Naive thymus-derived CD8-positive, alpha-beta T cell (primary cell): ENCODE results near the gene FAHD1. TPM values are rescaled to one million over a fixed set of nuclear protein-coding genes. Genes with fewer than 3 reads are reported as not detected.
A peak's percentile ranks its signal among the peaks of the same experiment; 100 is the strongest.

Experiments
- ATAC-seq, 2 donors: fragments of 150-1000 bp; cut with Tn5 transposase in 1 of 2; sonication (Bioruptor Pico), chemical (Tn5 transposase) in 1 of 2; 1 replicate in 1 of 2; 2 replicates in 1 of 2; pipeline ENCODE4 v1.10.0; 2021; ENCODE audit warnings: mild to moderate bottlenecking in 2 of 2, moderate library complexity in 2 of 2
- POLR2A ChIA-PET: fragments of 350-600 bp; sonication (Branson Sonifier 250); formaldehyde crosslinking; loops from one replicate; lab custom pipeline; 2021; ENCODE audit warnings: antibody characterized with exemption; lab: Charles Lee
- DNase-seq, 10 donors: peaks; one replicate each; pipeline versions ENCODE4 v3.0.0 to v3.0.0-alpha.2; 2020 to 2022
- H3K27ac Mint-ChIP-seq, 10 donors: one replicate each; pipeline ENCODE4 v1.8.0; 2020 to 2022; ENCODE audit warnings: mild to moderate bottlenecking in 10 of 10, mixed read lengths in 10 of 10, moderate library complexity in 4 of 10, inconsistent platforms in 1 of 10
- H3K27me3 Mint-ChIP-seq, 5 donors: one replicate each; pipeline ENCODE4 v1.8.0; 2021 to 2022; ENCODE audit warnings: mixed read lengths in 5 of 5
- H3K36me3 Mint-ChIP-seq, 3 donors: one replicate each; pipeline ENCODE4 v1.8.0; 2020 to 2022; ENCODE audit warnings: mixed read lengths in 3 of 3, mild to moderate bottlenecking in 2 of 3, inconsistent platforms in 1 of 3
- H3K4me1 Mint-ChIP-seq, 4 donors: one replicate each; pipeline ENCODE4 v1.8.0; 2021 to 2022; ENCODE audit warnings: mixed read lengths in 4 of 4
- H3K4me3 Mint-ChIP-seq, 10 donors: one replicate each; pipeline ENCODE4 v1.8.0; 2020 to 2022; ENCODE audit warnings: mild to moderate bottlenecking in 10 of 10, mixed read lengths in 10 of 10, moderate library complexity in 6 of 10, inconsistent platforms in 1 of 10
- H3K9me3 Mint-ChIP-seq, 9 donors: one replicate each; pipeline ENCODE4 v1.8.0; 2020 to 2022; ENCODE audit warnings: mixed read lengths in 9 of 9, mild to moderate bottlenecking in 3 of 9, inconsistent platforms in 1 of 9, moderate library complexity in 1 of 9
- polyA plus RNA-seq, 3 donors: library from polyadenylated mRNA; unstranded; fragments of 300-500 nt; fragmentation: Illumina TruSeq; gene quantifications; one replicate each; pipeline ENCODE4 v1.2.3, GENCODE V29; 2021
- total RNA-seq, 8 experiments: library from RNA in 2 of 8; stranded (reverse) in 2 of 8; gene quantifications; one replicate each; pipeline ENCODE4 v1.2.3 and lab custom pipeline; 2021 to 2026

Gene FAHD1
- total and polyA plus RNA-seq, 5 experiments from 2014 or later: 11.1 to 34.2 (median 20.3) TPM

GRCh38 chr16:1820096-1820945 lies 6.7 kb upstream of the FAHD1 start:
- H3K27me3 Mint-ChIP-seq: no peaks in the 10 kb centered on the region
- peak overlapping the region in 1 of 10 donors; percentile 44 for H3K27ac Mint-ChIP-seq
- POLR2A ChIA-PET: no interaction called here

GRCh38 chr16:1820946-1821290 lies 6.1 kb upstream of the FAHD1 start:
- no peak for DNase-seq
- Mint-ChIP-seq H3K36me3 (peaks cover 0 to 34% (median 0%) of the 10 kb centered on the region in 3 donors), H3K9me3 (no peaks in the 10 kb centered on the region), H3K4me3 (no peak overlapping the region), H3K4me1 (peaks cover 8 to 30% (median 16%) of the 10 kb centered on the region in 4 donors), H3K27me3 (no peaks in the 10 kb centered on the region), H3K27ac (peak overlapping the region in 1 of 10 donors; percentile 44)
- POLR2A ChIA-PET: interaction anchor here (0.8 kb wide), 1 partner anchor 38 kb away, joined by 3 read pairs; the partner anchor contains the start of genes NUBP2 and SPSB3
- no peak for ATAC-seq

More at GRCh38 chr16:1820096-1820945, 6.7 kb upstream of the FAHD1 start:
- no peak for ATAC-seq
- Mint-ChIP-seq H3K4me3 (no peak overlapping the region), H3K4me1 (peaks cover 8 to 25% (median 13%) of the 10 kb centered on the region in 4 donors), H3K9me3 (no peaks in the 10 kb centered on the region), H3K36me3 (peaks cover 0 to 38% (median 0%) of the 10 kb centered on the region in 3 donors)
- no peak for DNase-seq

GRCh38 chr16:1821861-1822611 lies 5.0 kb upstream of the FAHD1 start:
- H3K4me3 Mint-ChIP-seq: no peak overlapping the region
- POLR2A ChIA-PET: no interaction called here
- peak overlapping the region in 1 of 10 donors; percentile 47 for H3K27ac Mint-ChIP-seq
- no peak for ATAC-seq
- no peak for DNase-seq
- H3K27me3 Mint-ChIP-seq: peaks cover 0 to 2% (median 0%) of the 10 kb centered on the region in 5 donors
- no peaks in the 10 kb centered on the region for H3K9me3 Mint-ChIP-seq
- H3K4me1 Mint-ChIP-seq: peaks cover 8 to 31% (median 16%) of the 10 kb centered on the region in 4 donors
- H3K36me3 Mint-ChIP-seq: peaks cover 0 to 27% (median 0%) of the 10 kb centered on the region in 3 donors

- Mint-ChIP-seq H3K9me3 (no peaks in the 10 kb centered on the region), H3K27me3 (peaks cover 0 to 3% (median 0%) of the 10 kb centered on the region in 5 donors), H3K27ac (peak overlapping the region in 2 of 10 donors; percentile 21 to 47), H3K4me1 (peaks cover 15 to 35% (median 22%) of the 10 kb centered on the region in 4 donors), H3K36me3 (peaks cover 0 to 21% (median 0%) of the 10 kb centered on the region in 3 donors), H3K4me3 (no peak overlapping the region)
- ATAC-seq (no peak), DNase-seq (no peak)
- POLR2A ChIA-PET: interaction anchor here (0.6 kb wide), 1 partner anchor 1346 kb away, joined by 7 read pairs; no protein-coding TSS in a partner anchor
These were observed 4.2 kb upstream of the FAHD1 start for GRCh38 chr16:1822801-1823200.

- DNase-seq (no peak), ATAC-seq (no peak)
- H3K9me3 Mint-ChIP-seq: no peaks in the 10 kb centered on the region
- peaks cover 0 to 3% (median 0%) of the 10 kb centered on the region in 5 donors for H3K27me3 Mint-ChIP-seq
- H3K4me1 Mint-ChIP-seq: peaks cover 15 to 42% (median 27%) of the 10 kb centered on the region in 4 donors
- POLR2A ChIA-PET: interaction anchor here (1.1 kb wide), 1 partner anchor 118 kb away, joined by 4 read pairs; the partner anchor contains the start of gene MAPK8IP3
- peak overlapping the region in 8 of 10 donors; percentile 9 to 87 (median 36) for H3K4me3 Mint-ChIP-seq
- peak overlapping the region in 7 of 10 donors; percentile 49 to 87 (median 64) for H3K27ac Mint-ChIP-seq
- H3K36me3 Mint-ChIP-seq: peaks cover 0 to 20% (median 0%) of the 10 kb centered on the region in 3 donors
These were observed 3.2 kb upstream of the FAHD1 start for GRCh38 chr16:1823821-1824220.

- ATAC-seq (no peak), DNase-seq (no peak)
- peak overlapping the region; percentile 66 to 90 (median 85) for H3K4me3 Mint-ChIP-seq
- peaks cover 13 to 58% (median 39%) of the 10 kb centered on the region in 4 donors for H3K4me1 Mint-ChIP-seq
- POLR2A ChIA-PET: interaction anchor here (0.6 to 2.9 kb wide), 5 partner anchors 30 to 329 kb away, joined by 3 to 25 read pairs (median 5); partner anchors contain the start of genes MAPK8IP3, NUBP2 and SPSB3
- no peaks in the 10 kb centered on the region for H3K9me3 Mint-ChIP-seq
- peak overlapping the region in 9 of 10 donors; percentile 77 to 95 (median 92) for H3K27ac Mint-ChIP-seq
- peaks cover 0 to 17% (median 0%) of the 10 kb centered on the region in 3 donors for H3K36me3 Mint-ChIP-seq
- H3K27me3 Mint-ChIP-seq: peaks cover 0 to 3% (median 0%) of the 10 kb centered on the region in 5 donors
These were observed 1.6 kb upstream of the FAHD1 start for GRCh38 chr16:1825381-1825863.

- peaks cover 0 to 3% (median 0%) of the 10 kb centered on the region in 5 donors for H3K27me3 Mint-ChIP-seq
- peak in 9 of 10 donors; percentile 57 to 80 (median 64) for DNase-seq
- H3K9me3 Mint-ChIP-seq: no peaks in the 10 kb centered on the region
- H3K4me1 Mint-ChIP-seq: peaks cover 17 to 61% (median 44%) of the 10 kb centered on the region in 4 donors
- peak; percentile 74 to 75 for ATAC-seq
- H3K4me3 Mint-ChIP-seq: peak overlapping the region; percentile 73 to 90 (median 86)
- POLR2A ChIA-PET: interaction anchor here (0.6 to 2.9 kb wide), 10 partner anchors 11 to 330 kb away, joined by 3 to 25 read pairs (median 5); partner anchors contain the start of genes MAPK8IP3, MSRB1, NUBP2 and RPS2
- H3K36me3 Mint-ChIP-seq: peaks cover 0 to 20% (median 0%) of the 10 kb centered on the region in 3 donors
- H3K27ac Mint-ChIP-seq: peak overlapping the region in 9 of 10 donors; percentile 87 to 95 (median 92)
These were observed 929 bp upstream of the FAHD1 start for GRCh38 chr16:1825864-1826690.

GRCh38 chr16:1828645-1829410 lies 1.8 kb downstream of the FAHD1 start:
- H3K4me3 Mint-ChIP-seq: peak overlapping the region; percentile 11 to 75 (median 36)
- ATAC-seq: no peak
- peaks cover 0 to 3% (median 0%) of the 10 kb centered on the region in 5 donors for H3K27me3 Mint-ChIP-seq
- peak overlapping the region in 7 of 10 donors; percentile 22 to 80 (median 66) for H3K27ac Mint-ChIP-seq
- peaks cover 0 to 14% (median 0%) of the 10 kb centered on the region in 3 donors for H3K36me3 Mint-ChIP-seq
- H3K4me1 Mint-ChIP-seq: peaks cover 18 to 56% (median 44%) of the 10 kb centered on the region in 4 donors
- DNase-seq: no peak
- POLR2A ChIA-PET: interaction anchor here (0.6 to 0.8 kb wide), 2 partner anchors 17 to 132 kb away, joined by 3 read pairs; no protein-coding TSS in a partner anchor
- no peaks in the 10 kb centered on the region for H3K9me3 Mint-ChIP-seq

- Mint-ChIP-seq H3K4me1 (peaks cover 13 to 43% (median 34%) of the 10 kb centered on the region in 4 donors), H3K4me3 (peak overlapping the region in 1 of 10 donors; percentile 4), H3K9me3 (no peaks in the 10 kb centered on the region), H3K27ac (peak overlapping the region in 1 of 10 donors; percentile 65), H3K36me3 (peaks cover 0 to 11% (median 0%) of the 10 kb centered on the region in 3 donors), H3K27me3 (peaks cover 0 to 3% (median 0%) of the 10 kb centered on the region in 5 donors)
- ATAC-seq: no peak
- POLR2A ChIA-PET: no interaction called here
- DNase-seq: no peak
These were observed 3.2 kb downstream of the FAHD1 start for GRCh38 chr16:1830213-1830612.

GRCh38 chr16:1831186-1832075 lies 4.4 kb downstream of the FAHD1 start:
- H3K4me3 Mint-ChIP-seq: no peak overlapping the region
- DNase-seq: no peak
- POLR2A ChIA-PET: no interaction called here
- peaks cover 0 to 3% (median 0%) of the 10 kb centered on the region in 5 donors for H3K27me3 Mint-ChIP-seq
- no peaks in the 10 kb centered on the region for H3K9me3 Mint-ChIP-seq
- H3K36me3 Mint-ChIP-seq: peaks cover 0 to 11% (median 0%) of the 10 kb centered on the region in 3 donors
- peak overlapping the region in 1 of 10 donors; percentile 47 for H3K27ac Mint-ChIP-seq
- peaks cover 11 to 36% (median 30%) of the 10 kb centered on the region in 4 donors for H3K4me1 Mint-ChIP-seq
- ATAC-seq: no peak
